HEK293 (cell line): ENCODE results near the gene PEPD.

Source experiments
- CTCF ChIA-PET: fragments of 350-600 bp; formaldehyde crosslinking; extraction: SDS; loops from one replicate; lab custom pipeline; 2021; ENCODE audit warnings: antibody characterized with exemption; lab: Yijun Ruan, JAX
- POLR2A ChIA-PET: fragments of 300-600 bp; formaldehyde crosslinking; extraction: SDS; loops from one replicate; lab custom pipeline; 2020; ENCODE audit warnings: antibody characterized with exemption, inconsistent platforms; lab: Yijun Ruan, JAX
- H3K27ac ChIP-seq: fragments of 200-500 bp; sonication (Bioruptor generic); 2 replicates; pipeline ENCODE4 v1.5.1; 2014; ENCODE audit warnings: low read depth, low read length, control low read depth, inconsistent platforms; ENCODE audit errors: extremely low read depth
- H3K36me3 ChIP-seq, 2 experiments: fragments of 200-500 bp in 1 of 2; sonication (Bioruptor generic) in 1 of 2; 1 replicate in 1 of 2; 2 replicates in 1 of 2; pipeline ENCODE4 v1.5.1; 2014 to 2017; ENCODE audit warnings: inconsistent platforms in 2 of 2, low read length in 2 of 2; ENCODE audit not compliant: control insufficient read depth in 2 of 2, insufficient read depth in 1 of 2
- H3K4me1 ChIP-seq: fragments of 200-500 bp; sonication (Bioruptor generic); 2 replicates; pipeline ENCODE4 v1.5.1; 2014; ENCODE audit warnings: mild to moderate bottlenecking, low read length, inconsistent platforms; ENCODE audit not compliant: control insufficient read depth, insufficient read depth
- H3K4me3 ChIP-seq: 2 replicates; pipeline ENCODE4 v1.5.1; 2011; ENCODE audit warnings: low read depth, mild to moderate bottlenecking, control low read depth, low read length, moderate library complexity
- H3K9me3 ChIP-seq: fragments of 200-500 bp; sonication (Bioruptor generic); 2 replicates; pipeline ENCODE4 v1.5.1; 2014; ENCODE audit warnings: low read depth, low read length, inconsistent platforms; ENCODE audit not compliant: control insufficient read depth, insufficient read depth
- GLI4 ChIP-seq: fragments of 450-650 bp; formaldehyde crosslinking; IDR thresholded peaks from 2 replicates; pipeline ENCODE4 v1.5.1; 2016; ENCODE audit warnings: missing biosample characterization, missing genetic modification characterization
- KLF8 ChIP-seq: fragments of 450-650 bp; formaldehyde crosslinking; IDR thresholded peaks from 2 replicates; pipeline ENCODE4 v1.5.1; 2016; ENCODE audit warnings: missing biosample characterization, missing genetic modification characterization
- SP7 ChIP-seq: fragments of 450-650 bp; formaldehyde crosslinking; IDR thresholded peaks from 2 replicates; pipeline ENCODE4 v1.5.1; 2016; ENCODE audit warnings: missing biosample characterization, missing genetic modification characterization
- ZFP3 ChIP-seq: fragments of 450-650 bp; formaldehyde crosslinking; IDR thresholded peaks from 2 replicates; pipeline ENCODE4 v1.5.1; 2016; ENCODE audit warnings: low read depth, missing biosample characterization, missing genetic modification characterization
- ZIC2 ChIP-seq: fragments of 450-650 bp; formaldehyde crosslinking; IDR thresholded peaks from 2 replicates; pipeline ENCODE4 v1.5.1; 2016; ENCODE audit warnings: missing biosample characterization, missing genetic modification characterization
- ZNF112 ChIP-seq: fragments of 450-650 bp; formaldehyde crosslinking; IDR thresholded peaks from 2 replicates; pipeline ENCODE4 v1.5.0; 2017; ENCODE audit warnings: missing biosample characterization, missing genetic modification characterization
- ZNF140 ChIP-seq: fragments of 450-650 bp; formaldehyde crosslinking; IDR thresholded peaks from 2 replicates; pipeline ENCODE4 v1.5.1; 2016; ENCODE audit warnings: missing biosample characterization, missing genetic modification characterization
- ZNF174 ChIP-seq: fragments of 450-650 bp; formaldehyde crosslinking; IDR thresholded peaks from 2 replicates; pipeline ENCODE4 v1.5.0; 2017; ENCODE audit warnings: missing biosample characterization, mild to moderate bottlenecking, missing genetic modification characterization
- ZNF175 ChIP-seq: fragments of 450-650 bp; formaldehyde crosslinking; IDR thresholded peaks from 2 replicates; pipeline ENCODE4 v1.5.1; 2016; ENCODE audit warnings: missing biosample characterization, missing genetic modification characterization
- ZNF302 ChIP-seq: fragments of 450-650 bp; formaldehyde crosslinking; IDR thresholded peaks from 2 replicates; pipeline ENCODE4 v1.5.1; 2016; ENCODE audit warnings: missing biosample characterization, missing genetic modification characterization, low read depth
- ZNF423 ChIP-seq: fragments of 450-650 bp; formaldehyde crosslinking; IDR thresholded peaks from 2 replicates; pipeline ENCODE4 v1.5.1; 2016; ENCODE audit warnings: missing biosample characterization, missing genetic modification characterization
- ZNF426 ChIP-seq: fragments of 450-650 bp; formaldehyde crosslinking; IDR thresholded peaks from 2 replicates; pipeline ENCODE4 v1.5.1; 2017; ENCODE audit warnings: missing biosample characterization, missing genetic modification characterization, mild to moderate bottlenecking, inconsistent platforms, moderate library complexity
- ZNF629 ChIP-seq: fragments of 450-650 bp; formaldehyde crosslinking; IDR thresholded peaks from 2 replicates; pipeline ENCODE4 v1.5.1; 2017; ENCODE audit warnings: missing biosample characterization, missing genetic modification characterization
- ZNF658 ChIP-seq: fragments of 450-650 bp; formaldehyde crosslinking; IDR thresholded peaks from 2 replicates; pipeline ENCODE4; 2016; ENCODE audit warnings: missing biosample characterization, missing genetic modification characterization
- ZNF707 ChIP-seq: fragments of 450-650 bp; formaldehyde crosslinking; IDR thresholded peaks from 2 replicates; pipeline ENCODE4 v1.5.1; 2016; ENCODE audit warnings: missing biosample characterization, missing genetic modification characterization
- ZNF776 ChIP-seq: fragments of 450-650 bp; formaldehyde crosslinking; IDR thresholded peaks from 2 replicates; pipeline ENCODE4 v1.5.0; 2017; ENCODE audit warnings: missing biosample characterization, missing genetic modification characterization, borderline replicate concordance
- ZNF830 ChIP-seq: fragments of 450-650 bp; IDR thresholded peaks from 2 replicates; pipeline ENCODE4 v1.5.0; 2018; ENCODE audit warnings: missing biosample characterization, missing genetic modification characterization, low read depth, mild to moderate bottlenecking, moderate library complexity
- TF ChIP-seq, protein P1 (sequence below): fragments of 450-650 bp; formaldehyde crosslinking; IDR thresholded peaks from 2 replicates; pipeline ENCODE4 v1.5.1; 2016; ENCODE audit warnings: missing biosample characterization, missing genetic modification characterization, low read depth
- TF ChIP-seq, protein P2 (sequence below): fragments of 450-650 bp; formaldehyde crosslinking; IDR thresholded peaks from 2 replicates; pipeline ENCODE4; 2016; ENCODE audit warnings: missing biosample characterization, missing genetic modification characterization
- TF ChIP-seq, protein P3 (sequence below): fragments of 450-650 bp; formaldehyde crosslinking; conservative IDR thresholded peaks from 2 replicates; pipeline ENCODE4 v1.5.1; 2016; ENCODE audit warnings: low read depth, missing biosample characterization, missing genetic modification characterization

Gene PEPD

GRCh38 chr19:33399745-33400681 is 121.6 kb downstream of the PEPD start:
- no peak for TF ChIP-seq ZNF629 (tag by site-specific recombination)
- TF ChIP-seq, protein P1, sequence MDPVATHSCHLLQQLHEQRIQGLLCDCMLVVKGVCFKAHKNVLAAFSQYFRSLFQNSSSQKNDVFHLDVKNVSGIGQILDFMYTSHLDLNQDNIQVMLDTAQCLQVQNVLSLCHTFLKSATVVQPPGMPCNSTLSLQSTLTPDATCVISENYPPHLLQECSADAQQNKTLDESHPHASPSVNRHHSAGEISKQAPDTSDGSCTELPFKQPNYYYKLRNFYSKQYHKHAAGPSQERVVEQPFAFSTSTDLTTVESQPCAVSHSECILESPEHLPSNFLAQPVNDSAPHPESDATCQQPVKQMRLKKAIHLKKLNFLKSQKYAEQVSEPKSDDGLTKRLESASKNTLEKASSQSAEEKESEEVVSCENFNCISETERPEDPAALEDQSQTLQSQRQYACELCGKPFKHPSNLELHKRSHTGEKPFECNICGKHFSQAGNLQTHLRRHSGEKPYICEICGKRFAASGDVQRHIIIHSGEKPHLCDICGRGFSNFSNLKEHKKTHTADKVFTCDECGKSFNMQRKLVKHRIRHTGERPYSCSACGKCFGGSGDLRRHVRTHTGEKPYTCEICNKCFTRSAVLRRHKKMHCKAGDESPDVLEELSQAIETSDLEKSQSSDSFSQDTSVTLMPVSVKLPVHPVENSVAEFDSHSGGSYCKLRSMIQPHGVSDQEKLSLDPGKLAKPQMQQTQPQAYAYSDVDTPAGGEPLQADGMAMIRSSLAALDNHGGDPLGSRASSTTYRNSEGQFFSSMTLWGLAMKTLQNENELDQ (tag by site-specific recombination), result no peak
- TF ChIP-seq GLI4 (tag by site-specific recombination), result no peak
- TF ChIP-seq ZNF658 (tag by site-specific recombination), result no peak
- no peak for TF ChIP-seq ZNF302
- no peak for TF ChIP-seq ZNF423
- TF ChIP-seq, protein P2, sequence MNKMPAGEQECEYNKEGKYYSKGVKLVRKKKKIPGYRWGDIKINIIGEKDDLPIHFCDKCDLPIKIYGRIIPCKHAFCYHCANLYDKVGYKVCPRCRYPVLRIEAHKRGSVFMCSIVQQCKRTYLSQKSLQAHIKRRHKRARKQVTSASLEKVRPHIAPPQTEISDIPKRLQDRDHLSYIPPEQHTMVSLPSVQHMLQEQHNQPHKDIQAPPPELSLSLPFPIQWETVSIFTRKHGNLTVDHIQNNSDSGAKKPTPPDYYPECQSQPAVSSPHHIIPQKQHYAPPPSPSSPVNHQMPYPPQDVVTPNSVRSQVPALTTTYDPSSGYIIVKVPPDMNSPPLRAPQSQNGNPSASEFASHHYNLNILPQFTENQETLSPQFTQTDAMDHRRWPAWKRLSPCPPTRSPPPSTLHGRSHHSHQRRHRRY (tag by site-specific recombination), result no peak
- TF ChIP-seq ZNF140 (tag by site-specific recombination), result no peak
- no peak for TF ChIP-seq ZNF830 (tag by site-specific recombination)
- no peak for TF ChIP-seq ZNF776 (tag by site-specific recombination)
- TF ChIP-seq SP7 (tag by site-specific recombination), result no peak
- TF ChIP-seq ZNF426 (tag by site-specific recombination), result no peak
- no peak for TF ChIP-seq ZIC2 (tag by site-specific recombination)
- no peak for TF ChIP-seq ZNF174
- TF ChIP-seq ZFP3, result no peak
- TF ChIP-seq ZNF707 (tag by site-specific recombination), result no peak
- no peak for TF ChIP-seq ZNF112
- TF ChIP-seq, protein P3, sequence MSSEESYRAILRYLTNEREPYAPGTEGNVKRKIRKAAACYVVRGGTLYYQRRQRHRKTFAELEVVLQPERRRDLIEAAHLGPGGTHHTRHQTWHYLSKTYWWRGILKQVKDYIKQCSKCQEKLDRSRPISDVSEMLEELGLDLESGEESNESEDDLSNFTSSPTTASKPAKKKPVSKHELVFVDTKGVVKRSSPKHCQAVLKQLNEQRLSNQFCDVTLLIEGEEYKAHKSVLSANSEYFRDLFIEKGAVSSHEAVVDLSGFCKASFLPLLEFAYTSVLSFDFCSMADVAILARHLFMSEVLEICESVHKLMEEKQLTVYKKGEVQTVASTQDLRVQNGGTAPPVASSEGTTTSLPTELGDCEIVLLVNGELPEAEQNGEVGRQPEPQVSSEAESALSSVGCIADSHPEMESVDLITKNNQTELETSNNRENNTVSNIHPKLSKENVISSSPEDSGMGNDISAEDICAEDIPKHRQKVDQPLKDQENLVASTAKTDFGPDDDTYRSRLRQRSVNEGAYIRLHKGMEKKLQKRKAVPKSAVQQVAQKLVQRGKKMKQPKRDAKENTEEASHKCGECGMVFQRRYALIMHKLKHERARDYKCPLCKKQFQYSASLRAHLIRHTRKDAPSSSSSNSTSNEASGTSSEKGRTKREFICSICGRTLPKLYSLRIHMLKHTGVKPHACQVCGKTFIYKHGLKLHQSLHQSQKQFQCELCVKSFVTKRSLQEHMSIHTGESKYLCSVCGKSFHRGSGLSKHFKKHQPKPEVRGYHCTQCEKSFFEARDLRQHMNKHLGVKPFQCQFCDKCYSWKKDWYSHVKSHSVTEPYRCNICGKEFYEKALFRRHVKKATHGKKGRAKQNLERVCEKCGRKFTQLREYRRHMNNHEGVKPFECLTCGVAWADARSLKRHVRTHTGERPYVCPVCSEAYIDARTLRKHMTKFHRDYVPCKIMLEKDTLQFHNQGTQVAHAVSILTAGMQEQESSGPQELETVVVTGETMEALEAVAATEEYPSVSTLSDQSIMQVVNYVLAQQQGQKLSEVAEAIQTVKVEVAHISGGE (tag by site-specific recombination), result no peak
- TF ChIP-seq KLF8 (tag by site-specific recombination), result no peak
- TF ChIP-seq ZNF175, result no peak
- Histone ChIP-seq H3K4me1 (no peaks in the 10 kb centered on the region), H3K4me3 (no peak overlapping the region), H3K36me3 (no peaks in the 10 kb centered on the region), H3K27ac (no peak overlapping the region), H3K9me3 (no peaks in the 10 kb centered on the region)
- ChIA-PET POLR2A (interaction anchor here (0.6 kb wide), 1 partner anchor 161 kb away, joined by 3 read pairs; no protein-coding TSS in a partner anchor), CTCF (interaction anchor here (0.5 to 5.3 kb wide), 10 partner anchors 9 to 169 kb away, joined by 3 to 38 read pairs (median 9); no protein-coding TSS in a partner anchor)
